Activated CD4-positive, CD25-positive, alpha-beta regulatory T cell treated with anti-CD3 and anti-CD28 coated beads, Interleukin-2, amount 50 U/mL, for 16 hours (primary cell): ENCODE results near the gene KMT2B.
"Not testable (repeated sequence)": the region's sequence is repeated elsewhere in the genome, so short reads cannot be mapped to it uniquely, and the experiment has no call there.

ENCODE experiments used
- DNase-seq: peaks from one replicate; pipeline ENCODE4 v3.0.0-alpha.2; 2020; ENCODE audit warnings: low read depth, low spot score

Gene KMT2B

GRCh38 chr19:35712567-35713505 lies 5.0 kb upstream of the KMT2B start:
- DNase-seq = peak; percentile 44

DNA sequence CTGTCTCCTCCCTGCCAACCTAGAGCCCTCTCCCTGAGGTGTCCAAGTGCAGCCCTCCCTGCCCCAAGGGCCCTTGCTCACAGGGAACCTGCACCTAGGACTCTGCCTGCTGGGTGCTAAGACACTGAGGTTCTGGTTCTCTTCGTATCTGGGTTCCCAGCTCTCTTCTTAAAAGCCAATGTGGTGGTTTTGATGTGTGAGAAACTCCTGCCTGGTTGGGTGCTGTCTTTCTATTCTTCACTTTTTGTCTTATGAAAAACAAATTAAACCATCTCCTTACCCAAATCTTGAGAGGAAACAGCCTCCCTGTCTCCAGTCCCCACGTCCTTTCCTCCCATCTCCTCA lies 4.3 kb upstream of the KMT2B start:
- no peak for DNase-seq

- no peak for DNase-seq
Observed at GRCh38 chr19:35713904-35714495, 3.8 kb upstream of the KMT2B start.

DNA sequence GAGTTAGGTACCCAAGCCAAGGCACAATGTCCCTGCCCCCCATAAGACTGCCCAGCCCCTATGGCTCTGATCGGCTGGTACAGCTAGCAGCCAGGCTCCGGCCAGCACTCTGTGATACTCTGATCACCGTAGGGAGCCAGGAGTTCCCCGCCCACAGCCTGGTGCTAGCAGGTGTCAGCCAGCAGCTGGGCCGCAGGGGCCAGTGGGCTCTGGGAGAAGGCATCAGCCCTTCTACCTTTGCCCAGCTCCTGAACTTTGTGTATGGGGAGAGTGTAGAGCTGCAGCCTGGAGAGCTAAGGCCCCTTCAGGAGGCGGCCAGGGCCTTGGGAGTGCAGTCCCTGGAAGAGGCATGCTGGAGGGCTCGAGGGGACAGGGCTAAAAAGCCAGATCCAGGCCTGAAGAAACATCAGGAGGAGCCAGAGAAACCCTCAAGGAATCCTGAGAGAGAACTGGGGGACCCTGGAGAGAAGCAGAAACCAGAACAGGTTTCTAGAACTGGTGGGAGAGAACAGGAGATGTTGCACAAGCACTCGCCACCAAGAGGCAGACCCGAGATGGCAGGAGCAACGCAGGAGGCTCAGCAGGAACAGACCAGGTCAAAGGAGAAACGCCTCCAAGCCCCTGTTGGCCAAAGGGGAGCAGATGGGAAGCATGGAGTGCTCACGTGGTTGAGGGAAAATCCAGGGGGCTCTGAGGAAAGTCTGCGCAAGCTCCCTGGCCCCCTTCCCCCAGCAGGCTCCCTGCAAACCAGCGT lies 3.0 kb upstream of the KMT2B start:
- DNase-seq = no peak

DNA sequence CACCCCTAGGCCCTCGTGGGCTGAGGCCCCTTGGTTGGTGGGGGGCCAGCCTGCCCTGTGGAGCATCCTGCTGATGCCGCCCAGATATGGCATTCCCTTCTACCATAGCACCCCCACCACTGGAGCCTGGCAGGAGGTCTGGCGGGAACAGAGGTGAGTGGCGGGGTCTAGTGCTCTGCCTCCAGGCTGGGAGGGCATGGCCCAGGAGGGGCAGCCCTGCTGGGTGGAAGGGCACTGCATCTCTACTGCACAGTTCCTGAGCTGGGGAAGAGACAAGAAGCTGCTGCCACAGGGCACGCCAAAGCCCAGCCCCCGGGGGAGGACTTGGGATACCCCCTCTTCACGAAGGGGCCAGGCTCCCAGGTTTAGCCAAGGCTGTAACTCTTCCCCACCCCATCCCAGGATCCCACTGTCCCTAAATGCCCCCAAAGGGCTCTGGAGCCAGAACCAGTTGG lies 2.4 kb upstream of the KMT2B start:
- DNase-seq = no peak

- no peak for DNase-seq
Observed at GRCh38 chr19:35715981-35716800, 1.6 kb upstream of the KMT2B start.

GRCh38 chr19:35716801-35717664 lies 770 bp upstream of the KMT2B start:
- peak; percentile 92 for DNase-seq

- no peak for DNase-seq
Observed at GRCh38 chr19:35718345-35719041, 690 bp downstream of the KMT2B start.

DNA sequence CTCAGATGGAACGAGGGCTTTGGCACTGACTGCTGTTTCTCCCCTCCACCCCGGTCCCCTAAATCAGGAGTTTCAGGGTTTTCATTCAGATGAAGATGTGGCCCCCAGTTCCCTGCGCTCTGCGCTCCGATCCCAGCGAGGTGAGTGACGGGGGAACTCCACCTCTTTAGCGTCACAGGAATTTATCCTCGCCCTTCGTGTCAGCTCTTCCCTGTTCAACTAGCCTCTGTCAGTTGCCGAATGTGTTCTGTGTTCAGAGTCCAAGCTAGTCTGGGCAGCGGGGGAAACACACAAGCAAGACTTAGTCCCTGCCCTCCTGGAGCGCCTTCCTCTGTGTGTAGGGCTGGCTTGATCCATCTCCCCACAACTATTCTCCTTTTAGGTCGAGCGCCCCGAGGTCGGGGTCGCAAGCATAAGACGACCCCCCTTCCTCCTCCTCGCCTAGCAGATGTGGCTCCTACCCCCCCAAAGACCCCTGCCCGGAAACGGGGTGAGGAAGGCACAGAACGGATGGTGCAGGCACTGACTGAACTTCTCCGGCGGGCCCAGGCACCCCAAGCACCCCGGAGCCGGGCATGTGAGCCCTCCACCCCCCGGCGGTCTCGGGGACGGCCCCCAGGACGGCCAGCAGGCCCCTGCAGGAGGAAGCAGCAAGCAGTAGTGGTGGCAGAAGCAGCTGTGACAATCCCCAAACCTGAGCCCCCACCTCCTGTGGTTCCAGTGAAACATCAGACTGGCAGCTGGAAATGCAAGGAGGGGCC lies 1.8 kb downstream of the KMT2B start:
- no peak for DNase-seq

GRCh38 chr19:35720163-35720524 lies 2.3 kb downstream of the KMT2B start:
- no peak for DNase-seq

GRCh38 chr19:35720648-35721047 lies 2.8 kb downstream of the KMT2B start:
- DNase-seq = no peak

DNA sequence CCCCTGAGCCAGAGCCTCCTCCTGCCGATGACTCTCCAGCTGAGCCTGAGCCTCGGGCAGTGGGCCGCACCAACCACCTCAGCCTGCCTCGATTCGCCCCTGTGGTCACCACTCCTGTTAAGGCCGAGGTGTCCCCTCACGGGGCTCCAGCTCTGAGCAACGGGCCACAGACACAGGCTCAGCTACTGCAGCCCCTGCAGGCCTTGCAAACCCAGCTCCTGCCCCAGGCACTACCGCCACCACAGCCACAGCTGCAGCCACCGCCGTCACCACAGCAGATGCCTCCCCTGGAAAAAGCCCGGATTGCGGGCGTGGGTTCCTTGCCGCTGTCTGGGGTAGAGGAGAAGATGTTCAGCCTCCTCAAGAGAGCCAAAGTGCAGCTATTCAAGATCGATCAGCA lies 3.6 kb downstream of the KMT2B start:
- no peak for DNase-seq

GRCh38 chr19:35722461-35722860 lies 4.7 kb downstream of the KMT2B start:
- no peak for DNase-seq

DNA sequence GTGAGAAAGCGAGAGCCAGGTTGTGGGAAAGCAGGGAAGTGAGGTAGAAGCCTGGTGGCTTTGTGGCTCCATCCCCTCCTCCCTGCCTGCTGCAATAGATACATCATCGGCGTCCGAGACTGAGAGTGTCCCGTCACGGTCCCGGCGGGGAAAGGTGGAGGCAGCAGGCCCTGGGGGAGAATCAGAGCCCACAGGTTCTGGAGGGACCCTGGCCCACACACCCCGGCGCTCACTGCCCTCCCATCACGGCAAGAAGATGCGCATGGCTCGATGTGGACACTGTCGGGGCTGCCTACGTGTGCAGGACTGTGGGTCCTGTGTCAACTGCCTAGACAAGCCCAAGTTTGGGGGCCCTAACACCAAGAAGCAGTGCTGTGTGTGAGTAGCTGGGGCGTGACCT lies 5.1 kb downstream of the KMT2B start:
- no peak for DNase-seq

GRCh38 chr19:35723671-35724070 lies 5.9 kb downstream of the KMT2B start:
- no peak for DNase-seq

GRCh38 chr19:35724132-35724531 lies 6.3 kb downstream of the KMT2B start:
- not testable (repeated sequence) for DNase-seq

DNA sequence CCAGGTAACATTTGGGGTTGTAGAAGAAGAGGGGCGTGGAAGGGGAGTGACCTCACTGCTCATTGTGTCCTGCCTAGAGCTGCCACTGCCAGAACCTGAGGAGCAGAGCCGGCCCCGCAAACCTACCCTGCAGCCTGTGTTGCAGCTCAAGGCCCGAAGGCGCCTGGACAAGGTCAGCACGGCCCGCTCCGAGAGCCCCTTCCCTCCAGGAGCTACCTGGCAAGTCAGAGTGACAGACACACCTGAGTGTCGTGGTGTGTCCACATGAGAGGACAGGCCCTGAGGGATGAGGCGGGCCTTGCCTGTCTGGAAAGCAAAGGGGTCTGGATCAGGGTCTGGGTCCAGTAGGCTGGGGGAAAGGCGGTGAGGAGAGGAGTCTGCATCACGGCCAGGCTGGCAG lies 6.8 kb downstream of the KMT2B start:
- DNase-seq = no peak

DNA sequence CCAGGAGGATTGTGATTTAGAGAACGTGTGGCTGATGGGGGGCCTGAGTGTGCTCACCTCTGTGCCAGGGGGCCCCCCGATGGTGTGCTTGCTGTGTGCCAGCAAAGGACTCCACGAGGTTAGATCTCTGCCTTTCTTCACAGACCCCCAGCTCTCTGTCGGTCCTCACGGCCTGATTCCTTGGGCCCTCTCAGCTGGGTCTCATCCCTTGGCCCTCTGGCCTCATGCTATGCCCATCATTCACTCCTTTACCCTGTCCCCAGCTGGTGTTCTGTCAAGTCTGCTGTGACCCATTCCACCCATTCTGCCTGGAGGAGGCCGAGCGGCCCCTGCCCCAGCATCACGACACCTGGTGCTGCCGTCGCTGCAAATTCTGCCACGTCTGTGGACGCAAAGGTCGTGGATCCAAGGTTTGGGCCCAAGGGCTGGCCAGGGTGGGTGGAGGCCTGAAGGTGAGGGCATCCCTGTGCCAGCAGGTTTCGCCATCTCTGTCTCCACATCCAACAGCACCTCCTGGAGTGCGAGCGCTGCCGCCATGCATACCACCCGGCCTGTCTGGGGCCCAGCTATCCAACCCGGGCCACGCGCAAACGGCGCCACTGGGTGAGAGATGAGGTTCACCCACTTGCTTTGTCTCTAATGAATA lies 7.5 kb downstream of the KMT2B start:
- DNase-seq = no peak
